MCF 10A (cell line): ENCODE data around the gene RRP8. TPM values are rescaled to one million over a fixed set of nuclear protein-coding genes. Genes with fewer than 3 reads are reported as not detected.

Source experiments
- BruUV-seq: library from RNA; stranded (reverse); fragments of 400-500 nt; replicated peaks from 2 replicates; lab custom pipeline; 2021; lab: Mats Ljungman, UMichigan
- CTCF ChIA-PET: fragments of 300-600 bp; sonication (Branson Sonifier 250); formaldehyde crosslinking; extraction: SDS; loops from one replicate; lab custom pipeline; 2021; ENCODE audit warnings: antibody characterized with exemption, inconsistent platforms; lab: Yijun Ruan, JAX
- POLR2A ChIA-PET: fragments of 300-600, 350-650 bp; sonication (Branson Sonifier 250); formaldehyde crosslinking; extraction: SDS; loops from one replicate; lab custom pipeline; 2020; ENCODE audit warnings: antibody characterized with exemption, inconsistent platforms; lab: Yijun Ruan, JAX
- DNase-seq: peaks from one replicate; pipeline ENCODE4 v3.0.0-alpha.2; 2018; ENCODE audit not compliant: unreplicated experiment
- H3K27ac Mint-ChIP-seq: one replicate; pipeline ENCODE4 v1.8.0; 2022; ENCODE audit warnings: mild to moderate bottlenecking, low read depth, mixed read lengths; ENCODE audit not compliant: unreplicated experiment
- H3K27me3 Mint-ChIP-seq: one replicate; pipeline ENCODE4 v1.8.0; 2022; ENCODE audit warnings: mixed read lengths; ENCODE audit not compliant: insufficient read depth, unreplicated experiment
- H3K36me3 Mint-ChIP-seq: one replicate; pipeline ENCODE4 v1.8.0; 2022; ENCODE audit warnings: mild to moderate bottlenecking, moderate library complexity, mixed read lengths; ENCODE audit not compliant: insufficient read depth, unreplicated experiment
- H3K4me1 Mint-ChIP-seq: one replicate; pipeline ENCODE4 v1.8.0; 2022; ENCODE audit warnings: mixed read lengths; ENCODE audit not compliant: insufficient read depth, unreplicated experiment
- H3K4me3 Mint-ChIP-seq: one replicate; pipeline ENCODE4 v1.8.0; 2022; ENCODE audit warnings: mild to moderate bottlenecking, moderate library complexity, mixed read lengths; ENCODE audit not compliant: unreplicated experiment
- H3K9me3 Mint-ChIP-seq: one replicate; pipeline ENCODE4 v1.8.0; 2022; ENCODE audit warnings: mixed read lengths; ENCODE audit not compliant: unreplicated experiment
- CTCF ChIP-seq: fragments of 200-600 bp; IDR thresholded peaks from one replicate; pipeline ENCODE4 v1.8.0; 2022; ENCODE audit warnings: antibody characterized with exemption, mild to moderate bottlenecking; ENCODE audit not compliant: unreplicated experiment
- intact Hi-C: fragments of 100-400 bp; cut with micrococcal nuclease; formaldehyde crosslinking; loops from 2 replicates; pipeline ENCODE4 v1.14.1; 2022
- total RNA-seq: library from RNA; stranded (reverse); gene quantifications from 2 replicates; pipeline ENCODE4 v1.2.3, GENCODE V29; 2022

The RRP8 gene
- total RNA-seq, 1 experiment from 2014 or later: 27.6 TPM

GRCh38 chr11:6570691-6571427 lies 32.6 kb downstream of the RRP8 start:
- no peaks in the 10 kb centered on the region for H3K9me3 Mint-ChIP-seq
- BruUV-seq: no TSS peak
- no peak for TF ChIP-seq CTCF
- no peaks in the 10 kb centered on the region for H3K27me3 Mint-ChIP-seq
- no peak for DNase-seq
- H3K36me3 Mint-ChIP-seq: peaks cover 8% of the 10 kb centered on the region
- intact Hi-C loops: no loop called here
- H3K27ac Mint-ChIP-seq: no peak overlapping the region
- H3K4me3 Mint-ChIP-seq: no peak overlapping the region
- ChIA-PET CTCF (interaction anchor here (0.6 to 1.8 kb wide), 3 partner anchors 17 to 128 kb away, joined by 3 to 4 read pairs (median 3); no protein-coding TSS in a partner anchor), POLR2A (no interaction called here)
- H3K4me1 Mint-ChIP-seq: peaks cover 26% of the 10 kb centered on the region

- no TSS peak for BruUV-seq
- no peaks in the 10 kb centered on the region for H3K27me3 Mint-ChIP-seq
- no peak for TF ChIP-seq CTCF
These were observed 33.7 kb downstream of the RRP8 start for GRCh38 chr11:6569706-6570105.

GRCh38 chr11:6568191-6568918 lies 35.1 kb downstream of the RRP8 start:
- H3K36me3 Mint-ChIP-seq: peaks cover 8% of the 10 kb centered on the region
- H3K9me3 Mint-ChIP-seq: no peaks in the 10 kb centered on the region
- peaks cover 31% of the 10 kb centered on the region for H3K4me1 Mint-ChIP-seq
- H3K4me3 Mint-ChIP-seq: no peak overlapping the region
- H3K27me3 Mint-ChIP-seq: no peaks in the 10 kb centered on the region
- no TSS peak for BruUV-seq
- intact Hi-C loops: no loop called here
- CTCF ChIA-PET: interaction anchor here (0.5 to 2.6 kb wide), 5 partner anchors 16 to 236 kb away, joined by 3 to 15 read pairs (median 3); no protein-coding TSS in a partner anchor
- H3K27ac Mint-ChIP-seq: no peak overlapping the region
- no peak for TF ChIP-seq CTCF
- POLR2A ChIA-PET: interaction anchor here (1.2 kb wide), 1 partner anchor 36 kb away, joined by 3 read pairs; no protein-coding TSS in a partner anchor
- peak; percentile 76 for DNase-seq

More at GRCh38 chr11:6569706-6570105, 33.7 kb downstream of the RRP8 start:
- ChIA-PET CTCF (interaction anchor here (0.7 to 1.8 kb wide), 2 partner anchors 30 to 43 kb away, joined by 4 read pairs; no protein-coding TSS in a partner anchor), POLR2A (interaction anchor here (0.8 kb wide), 1 partner anchor 113 kb away, joined by 3 read pairs; the partner anchor contains the start of gene MRPL17)
- Mint-ChIP-seq H3K4me3 (no peak overlapping the region), H3K27ac (no peak overlapping the region), H3K36me3 (peaks cover 8% of the 10 kb centered on the region), H3K4me1 (peaks cover 31% of the 10 kb centered on the region), H3K9me3 (no peaks in the 10 kb centered on the region)
- intact Hi-C loops: no loop called here
- no peak for DNase-seq

GRCh38 chr11:6567371-6567745 lies 36.1 kb downstream of the RRP8 start:
- BruUV-seq: no TSS peak
- no peak overlapping the region for H3K27ac Mint-ChIP-seq
- peaks cover 5% of the 10 kb centered on the region for H3K36me3 Mint-ChIP-seq
- intact Hi-C loops: no loop called here
- ChIA-PET POLR2A (no interaction called here), CTCF (interaction anchor here (2.6 kb wide), 1 partner anchor 37 kb away, joined by 15 read pairs; no protein-coding TSS in a partner anchor)
- H3K27me3 Mint-ChIP-seq: no peaks in the 10 kb centered on the region
- DNase-seq: no peak
- no peak for TF ChIP-seq CTCF
- no peak overlapping the region for H3K4me3 Mint-ChIP-seq
- no peaks in the 10 kb centered on the region for H3K9me3 Mint-ChIP-seq
- peaks cover 31% of the 10 kb centered on the region for H3K4me1 Mint-ChIP-seq
